ENCODE data around the gene MND1. TPM values are rescaled to one million over a fixed set of nuclear protein-coding genes. Genes with fewer than 3 reads are reported as not detected.

Gene MND1
- total and polyA plus RNA-seq, 2 of the 8 experiments (the other 6 are each of a cell fraction or from before 2014, with no cell fraction given) = 4.4 to 26.2 TPM

GRCh38 chr4:153447175-153447905 lies 102.9 kb downstream of the MND1 start (continued):
- no peak for TF ChIP-seq TEAD4 (IDR thresholded peaks at IDR 0.05; ENCODE audit: low read depth, low read length)
- no peak for TF ChIP-seq RXRA (IDR thresholded peaks at IDR 0.05; ENCODE audit: insufficient read depth, low read depth, low read length)
- TF ChIP-seq CTBP2 (IDR thresholded peaks at IDR 0.05; ENCODE audit: borderline replicate concordance, insufficient read depth, insufficient read length, low read length) = no peak

Measured in H1 (cell line).